Measurements from ENCODE around the gene PRDM12.

The PRDM12 gene

GRCh38 chr9:130692321-130692720 lies 27.9 kb downstream of the PRDM12 start:
- DNase-seq, result no peak

DNA sequence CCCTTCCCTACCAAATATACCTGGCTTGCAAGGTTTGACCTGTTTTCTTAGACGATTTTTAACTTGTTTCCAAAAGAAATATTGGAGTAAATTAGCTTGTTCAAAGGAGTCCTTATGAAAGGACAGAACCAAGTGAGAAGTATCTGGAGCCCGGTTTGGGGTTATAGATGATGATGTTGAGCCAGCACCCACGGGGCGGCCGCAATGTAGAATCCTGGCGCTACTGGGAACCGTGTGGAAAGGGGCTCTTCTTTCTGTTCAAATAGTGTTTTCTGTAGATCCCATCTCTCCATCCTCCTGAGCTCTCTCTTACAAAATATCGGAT lies 28.7 kb downstream of the PRDM12 start:
- no peak for DNase-seq

GRCh38 chr9:130693426-130694191 lies 29.2 kb downstream of the PRDM12 start, which contains the start of gene EXOSC2:
EXOSC2 (plus strand) TSS chr9:130693780; CDS start chr9:130693792, 12 bp downstream.
- DNase-seq, result peak; percentile 98

GRCh38 chr9:130694205-130694604 lies 29.8 kb downstream of the PRDM12 start:
- DNase-seq, result no peak

DNA sequence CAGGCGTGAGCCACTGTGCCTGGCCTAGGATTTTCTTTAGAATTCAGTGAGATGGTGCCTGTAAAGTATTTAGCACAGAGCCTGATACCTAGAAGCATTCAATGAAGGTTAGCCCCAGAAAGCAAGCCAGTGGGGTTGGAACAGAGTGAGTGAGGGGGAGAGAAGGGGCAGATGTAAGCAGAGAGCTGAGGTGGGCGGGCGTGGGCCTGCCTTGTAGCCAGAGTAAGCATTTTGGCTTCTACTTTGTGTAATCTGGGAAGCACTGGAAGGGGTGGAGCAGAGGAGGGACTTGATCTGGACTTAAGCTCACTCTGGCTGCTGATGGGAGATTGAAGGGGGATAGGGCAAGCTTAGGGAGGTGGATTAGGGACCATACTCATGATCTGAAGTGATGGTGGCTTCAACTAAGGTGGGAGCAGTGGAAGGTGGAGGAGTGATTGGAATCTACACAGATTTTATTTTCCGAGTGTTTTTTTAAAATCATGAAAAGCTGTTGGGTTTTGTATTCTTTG lies 31.8 kb downstream of the PRDM12 start:
- no peak for DNase-seq

GRCh38 chr9:130696996-130697395 lies 32.6 kb downstream of the PRDM12 start:
- no peak for DNase-seq

- DNase-seq, result no peak
Observed at GRCh38 chr9:130698514-130698913, 34.1 kb downstream of the PRDM12 start.

DNA sequence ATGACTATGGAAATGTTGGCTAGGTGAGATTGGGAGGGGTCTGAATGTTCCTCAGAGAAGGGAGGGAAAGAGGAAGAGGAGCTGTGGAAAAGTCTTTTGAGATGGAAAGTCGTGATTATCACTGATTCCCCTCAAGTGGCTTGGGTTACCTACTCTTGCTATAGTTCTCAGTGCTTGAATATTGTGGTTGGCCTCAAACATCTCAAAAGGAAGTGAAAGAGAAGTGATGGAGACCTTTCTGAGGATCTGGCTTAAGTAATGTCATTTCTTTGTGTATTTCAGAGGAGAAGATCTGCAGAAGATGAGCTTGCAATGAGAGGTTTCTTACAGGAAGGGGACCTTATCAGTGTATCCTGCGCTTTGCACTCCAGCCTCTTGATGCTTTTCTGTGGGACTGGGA lies 34.7 kb downstream of the PRDM12 start:
- DNase-seq, result no peak

DNA sequence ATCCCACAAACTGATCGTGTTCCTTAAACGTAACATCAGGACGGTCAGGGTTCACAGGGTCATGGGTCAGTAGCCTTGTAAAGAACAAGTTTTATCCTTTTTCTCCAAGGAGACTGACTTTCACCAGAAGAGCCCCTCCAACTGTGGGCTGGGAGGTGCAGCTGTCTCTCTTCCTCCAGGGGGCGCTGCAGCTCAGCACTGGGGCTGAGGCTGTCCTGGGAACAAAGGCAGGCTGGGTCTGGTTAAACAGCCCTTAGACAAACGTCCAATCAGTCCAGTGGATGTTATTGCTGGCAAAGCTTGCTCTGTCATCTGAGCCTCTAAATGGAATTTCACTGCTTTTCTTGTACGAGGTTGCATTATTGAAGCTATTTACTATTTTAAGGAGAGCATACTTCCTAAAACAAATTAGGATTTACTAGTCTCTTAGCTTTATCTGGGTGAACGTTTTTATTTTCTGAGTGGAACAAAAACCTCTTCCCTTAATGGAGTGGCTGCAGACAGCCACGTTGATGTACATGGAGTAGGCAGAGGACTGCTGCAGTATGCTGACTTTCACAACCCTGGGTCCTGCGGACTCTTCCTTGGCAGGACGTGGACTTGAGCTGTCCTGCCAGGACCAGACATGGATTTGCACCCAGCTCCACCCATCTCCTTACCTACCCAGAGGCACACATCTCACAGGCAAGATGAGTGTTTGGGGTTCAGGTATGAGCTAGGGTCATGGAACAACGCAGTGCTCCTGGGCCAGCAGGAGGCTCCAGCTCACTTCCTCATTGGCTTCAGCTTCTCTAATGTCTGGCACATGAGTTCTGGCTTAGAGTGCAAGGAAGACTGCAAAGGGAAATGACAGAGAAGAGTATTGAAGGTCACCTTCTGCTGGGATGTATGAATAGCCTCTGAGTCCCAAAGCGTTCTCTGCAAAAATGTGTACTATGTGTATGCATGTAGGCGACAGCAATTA lies 36.9 kb downstream of the PRDM12 start:
- DNase-seq, result peak; percentile 75

DNA sequence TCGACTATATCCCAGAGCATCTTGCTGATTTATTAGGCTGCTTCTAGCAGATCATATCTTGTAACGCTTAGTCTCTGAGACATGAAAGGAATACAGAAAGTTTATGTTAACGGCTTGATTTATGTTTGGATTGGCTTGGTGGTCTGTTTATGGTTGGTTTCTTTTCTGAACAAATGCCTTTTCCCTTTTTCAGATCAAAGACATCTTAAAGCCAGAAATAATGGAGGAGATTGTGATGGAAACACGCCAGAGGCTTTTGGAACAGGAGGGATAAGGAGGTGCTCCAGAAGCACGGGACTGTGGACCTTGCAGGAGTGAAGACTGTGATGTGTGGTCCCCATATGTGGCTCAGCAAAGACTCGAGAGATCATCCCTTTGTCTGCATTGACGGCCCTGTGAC lies 39.1 kb downstream of the PRDM12 start:
- DNase-seq, result no peak

- peak; percentile 62 for DNase-seq
Observed at GRCh38 chr9:130707225-130707976, 43.0 kb downstream of the PRDM12 start.

DNA sequence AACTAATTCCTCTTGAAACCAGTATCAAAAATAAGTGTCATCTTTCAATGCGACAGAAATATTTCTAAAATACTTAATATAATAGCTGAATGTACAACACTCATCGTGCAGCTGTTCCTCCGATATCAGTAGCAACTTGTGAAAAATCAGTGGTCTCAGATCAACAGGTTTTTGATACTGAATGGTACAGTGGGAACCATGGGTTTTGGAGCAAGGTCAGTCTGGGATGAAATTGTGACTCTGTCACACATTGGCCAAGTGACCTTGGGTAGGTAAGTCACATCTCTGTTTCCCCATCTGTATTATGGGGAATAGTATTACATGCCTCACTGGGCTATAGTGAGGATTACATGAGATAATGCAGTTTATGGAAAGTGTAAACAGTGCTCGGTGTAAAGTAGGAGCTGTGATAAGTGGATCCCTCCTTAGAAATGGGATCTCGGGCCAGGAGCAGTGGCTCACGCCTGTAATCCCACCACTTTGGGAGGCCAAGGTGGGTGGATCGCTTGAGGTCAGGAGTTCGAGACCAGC lies 46.5 kb downstream of the PRDM12 start:
- no peak for DNase-seq

DNA sequence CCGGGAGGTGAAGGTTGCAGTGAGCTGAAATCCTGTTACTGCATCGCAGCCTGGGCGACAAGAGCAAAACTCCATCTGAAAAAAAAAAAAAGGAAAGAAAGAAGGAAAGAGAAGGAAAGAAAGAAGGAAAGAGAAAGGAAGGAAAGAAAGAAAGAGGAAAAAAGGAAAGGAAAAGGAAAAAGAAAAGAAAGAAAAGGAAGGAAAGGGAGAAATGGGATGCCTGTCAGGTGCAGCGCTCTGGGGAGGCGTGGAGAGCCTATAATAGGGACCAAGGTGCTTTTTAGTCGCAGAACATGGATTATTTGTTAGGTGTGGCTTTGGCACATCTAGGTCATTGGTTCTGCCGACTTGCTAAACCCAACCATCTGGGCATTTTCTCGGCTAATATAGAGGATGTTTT lies 47.1 kb downstream of the PRDM12 start:
- no peak for DNase-seq

GRCh38 chr9:130712564-130713285 lies 48.3 kb downstream of the PRDM12 start:
- peak; percentile 99 for DNase-seq

DNA sequence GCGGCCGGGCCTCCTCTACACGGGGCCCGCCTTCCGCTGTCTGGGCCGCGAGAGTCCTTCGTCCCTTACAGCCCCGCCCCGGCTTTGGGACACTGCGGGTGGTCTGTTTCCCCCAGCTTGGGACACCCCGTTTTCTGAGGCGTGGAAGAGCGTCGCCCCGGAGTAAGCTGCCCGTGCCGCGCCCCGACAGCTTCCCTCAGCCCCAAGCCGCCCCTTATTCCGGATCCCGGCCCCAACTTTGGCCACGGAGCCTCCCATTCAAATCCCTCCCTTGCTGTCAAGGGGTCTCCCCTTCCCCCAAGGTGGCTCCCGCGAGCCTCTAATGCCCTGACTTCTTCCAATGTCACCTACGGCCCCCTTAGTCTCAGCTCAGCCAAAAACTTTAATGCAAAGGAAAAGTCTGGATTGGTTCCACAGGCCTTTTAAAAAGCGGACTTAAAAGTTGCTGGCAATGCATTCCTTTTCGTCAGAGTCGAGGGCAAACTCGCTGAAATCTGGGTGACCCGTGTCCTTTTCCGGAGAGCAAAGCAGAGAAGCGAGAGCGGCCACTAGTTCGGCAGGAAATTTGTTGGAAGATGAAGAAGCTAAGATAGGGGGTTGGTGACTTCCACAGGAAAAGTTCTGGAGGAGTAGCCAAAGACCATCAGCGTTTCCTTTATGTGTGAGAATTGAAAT lies 49.0 kb downstream of the PRDM12 start:
- DNase-seq, result no peak

DNA sequence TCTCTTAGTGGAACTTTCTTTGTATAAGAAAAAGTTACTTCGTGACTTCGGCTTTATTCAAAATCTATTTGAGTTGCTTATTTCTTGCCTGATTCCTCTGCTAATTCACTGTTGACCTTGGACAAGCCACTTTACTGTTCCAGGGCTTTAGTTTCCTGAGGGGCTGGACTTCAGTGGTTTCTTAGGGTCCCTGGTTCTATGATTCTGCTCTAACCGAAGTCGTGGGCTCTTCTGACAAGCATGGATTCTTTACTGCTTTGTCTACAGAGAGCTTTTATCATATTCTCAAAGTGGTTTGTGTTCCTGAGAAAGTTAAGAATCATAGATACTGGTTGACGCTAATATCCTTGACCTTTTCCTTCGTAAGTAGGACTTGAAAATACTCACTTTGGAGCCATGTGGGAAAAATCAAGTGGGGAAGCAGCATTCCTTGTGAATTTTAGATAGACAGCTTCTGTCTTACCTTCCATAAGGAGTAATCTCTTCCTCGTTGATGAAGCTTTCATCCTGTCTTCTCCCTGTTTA lies 50.3 kb downstream of the PRDM12 start:
- no peak for DNase-seq

DNA sequence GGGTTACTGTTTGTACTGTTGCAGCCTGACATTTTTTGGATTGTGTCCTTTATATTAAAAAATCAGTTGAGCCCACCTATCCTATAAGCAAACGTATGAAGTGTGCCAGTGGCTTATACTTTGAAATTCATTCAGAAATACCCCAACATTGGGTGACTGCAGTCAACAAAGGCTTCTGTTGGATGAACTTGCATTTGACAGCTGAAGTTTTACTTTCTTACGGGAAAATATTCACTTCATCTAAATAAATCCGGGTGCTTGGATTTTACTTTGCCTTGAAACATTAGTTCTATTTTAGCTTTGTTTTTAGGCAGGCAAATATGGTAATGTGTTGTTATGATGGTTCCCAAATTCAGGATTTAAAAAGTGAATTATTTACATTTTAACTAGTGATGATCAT lies 50.9 kb downstream of the PRDM12 start:
- no peak for DNase-seq

DNA sequence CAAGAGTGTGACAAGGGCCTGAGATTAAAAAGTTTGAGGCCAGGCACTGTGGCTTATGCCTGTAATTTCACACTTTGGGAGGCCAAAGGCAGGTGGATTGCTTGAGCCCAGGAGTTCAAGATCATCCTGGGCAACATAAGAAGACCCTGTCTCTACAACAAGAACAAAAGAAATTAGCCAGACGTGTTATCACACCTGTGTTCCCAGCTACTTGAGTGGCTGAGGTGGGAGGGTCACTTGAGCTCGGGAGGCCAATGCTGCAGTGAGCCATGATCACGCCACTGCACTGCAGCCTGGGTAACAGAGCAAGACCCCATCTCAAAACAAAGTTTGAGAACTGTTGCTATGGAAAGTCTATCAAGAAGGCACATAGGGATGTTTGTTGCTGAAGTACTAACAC lies 54.2 kb downstream of the PRDM12 start:
- no peak for DNase-seq

DNA sequence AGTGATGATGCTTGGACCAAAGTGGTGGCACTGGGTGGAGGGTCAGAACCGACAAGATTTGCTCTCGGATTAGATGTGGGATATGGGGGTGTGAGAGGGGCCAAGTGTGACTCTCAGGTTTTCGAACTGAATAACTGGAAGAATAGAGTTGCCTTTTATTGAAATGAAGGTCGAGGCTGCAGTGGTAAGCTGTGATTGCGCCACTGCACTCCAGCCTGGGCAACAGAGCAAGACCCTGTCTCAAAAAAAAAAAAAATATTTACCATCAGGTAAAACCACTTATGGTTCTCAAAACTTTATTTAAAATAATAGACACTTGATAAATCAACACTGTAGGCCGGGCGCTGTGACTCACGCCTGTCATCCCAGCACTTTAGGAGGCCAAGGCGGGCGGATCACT lies 56.4 kb downstream of the PRDM12 start:
- DNase-seq, result no peak

DNA sequence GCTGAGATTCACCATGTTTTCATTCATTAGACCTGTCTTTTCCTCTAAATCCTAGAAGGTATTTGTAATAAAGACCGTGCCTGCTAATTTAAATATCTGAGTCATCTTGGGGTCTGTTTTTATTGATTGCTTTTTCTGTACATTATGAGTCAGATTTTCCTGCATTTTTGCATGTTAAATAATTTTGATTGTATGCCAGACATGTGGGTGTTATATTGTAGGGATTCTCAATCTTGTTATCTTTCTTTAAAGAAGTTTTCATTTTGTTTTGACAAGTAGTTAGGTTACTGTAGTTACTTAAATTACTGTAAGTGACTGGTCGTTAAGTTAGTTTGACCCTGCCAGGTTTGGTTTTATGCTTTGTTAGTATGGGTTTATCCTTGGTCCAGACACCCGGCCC lies 64.3 kb downstream of the PRDM12 start:
- DNase-seq, result no peak

- DNase-seq, result no peak
Observed at GRCh38 chr9:130729145-130729544, 64.8 kb downstream of the PRDM12 start.
